IPS-20b (cell line): ENCODE results near the gene ANTXRL.
"Not testable (repeated sequence)": the region's sequence is repeated elsewhere in the genome, so short reads cannot be mapped to it uniquely, and the experiment has no call there.

Experiments used
- H3K27ac ChIP-seq: one replicate; pipeline ENCODE4 v1.5.1; 2013; ENCODE audit warnings: low read length
- H3K27me3 ChIP-seq: 2 replicates; pipeline ENCODE4 v1.6.1; 2013; ENCODE audit warnings: mild to moderate bottlenecking, low read length, inconsistent platforms; ENCODE audit not compliant: insufficient read depth
- H3K36me3 ChIP-seq: 2 replicates; pipeline ENCODE4 v1.6.1; 2013; ENCODE audit warnings: low read depth, mild to moderate bottlenecking, inconsistent platforms, low read length, moderate library complexity; ENCODE audit not compliant: insufficient read depth
- H3K4me1 ChIP-seq: 2 replicates; pipeline ENCODE4 v1.6.1; 2013; ENCODE audit warnings: mild to moderate bottlenecking, control low read depth, inconsistent platforms, low read length, moderate library complexity; ENCODE audit not compliant: insufficient read depth
- H3K4me3 ChIP-seq: 2 replicates; pipeline ENCODE4 v1.5.1; 2013; ENCODE audit warnings: mild to moderate bottlenecking, low read length, inconsistent platforms
- H3K9ac ChIP-seq: 2 replicates; pipeline ENCODE4 v1.6.1; 2013; ENCODE audit warnings: low read depth, mild to moderate bottlenecking, inconsistent platforms, low read length, moderate library complexity
- H3K9me3 ChIP-seq: 2 replicates; pipeline ENCODE4 v1.6.1; 2013; ENCODE audit warnings: mild to moderate bottlenecking, low read depth, low read length, inconsistent platforms; ENCODE audit not compliant: insufficient read depth

The ANTXRL gene

GRCh38 chr10:46302765-46303352, 16.1 kb downstream of the ANTXRL start:
- not testable (repeated sequence) for H3K27ac ChIP-seq, H3K9me3 ChIP-seq, H3K4me1 ChIP-seq, H3K27me3 ChIP-seq, H3K4me3 ChIP-seq, H3K9ac ChIP-seq, H3K36me3 ChIP-seq

- H3K9me3 ChIP-seq = no peaks in the 10 kb centered on the region
- no peak overlapping the region for H3K9ac ChIP-seq
- no peak overlapping the region for H3K27ac ChIP-seq
- H3K4me1 ChIP-seq = no peaks in the 10 kb centered on the region
- no peak overlapping the region for H3K4me3 ChIP-seq
- H3K27me3 ChIP-seq = no peaks in the 10 kb centered on the region
- no peaks in the 10 kb centered on the region for H3K36me3 ChIP-seq
Observed at GRCh38 chr10:46304062-46304461, 17.3 kb downstream of the ANTXRL start.

GRCh38 chr10:46304671-46305070, 17.9 kb downstream of the ANTXRL start:
- H3K27me3 ChIP-seq, H3K27ac ChIP-seq, H3K4me1 ChIP-seq, H3K36me3 ChIP-seq, H3K4me3 ChIP-seq, H3K9ac ChIP-seq, H3K9me3 ChIP-seq: not testable (repeated sequence)

- Histone ChIP-seq H3K4me3 (no peak overlapping the region), H3K4me1 (no peaks in the 10 kb centered on the region), H3K9ac (no peak overlapping the region), H3K36me3 (no peaks in the 10 kb centered on the region), H3K27ac (no peak overlapping the region), H3K9me3 (no peaks in the 10 kb centered on the region), H3K27me3 (no peaks in the 10 kb centered on the region)
Observed at GRCh38 chr10:46305079-46305818, 18.5 kb downstream of the ANTXRL start.

- Histone ChIP-seq H3K4me3 (no peak overlapping the region), H3K36me3 (no peaks in the 10 kb centered on the region), H3K9ac (no peak overlapping the region), H3K9me3 (no peaks in the 10 kb centered on the region), H3K27me3 (no peaks in the 10 kb centered on the region), H3K27ac (no peak overlapping the region), H3K4me1 (no peaks in the 10 kb centered on the region)
Observed at GRCh38 chr10:46305986-46306385, 19.2 kb downstream of the ANTXRL start.

GRCh38 chr10:46306516-46307184, 19.9 kb downstream of the ANTXRL start:
- Histone ChIP-seq H3K27me3 (no peaks in the 10 kb centered on the region), H3K27ac (no peak overlapping the region), H3K4me3 (no peak overlapping the region), H3K9ac (no peak overlapping the region), H3K9me3 (no peaks in the 10 kb centered on the region), H3K4me1 (no peaks in the 10 kb centered on the region), H3K36me3 (no peaks in the 10 kb centered on the region)

GRCh38 chr10:46307281-46308112, 20.7 kb downstream of the ANTXRL start:
- no peak overlapping the region for H3K9ac ChIP-seq
- H3K27ac ChIP-seq = no peak overlapping the region
- H3K4me3 ChIP-seq = no peak overlapping the region
- H3K4me1 ChIP-seq = no peaks in the 10 kb centered on the region
- no peaks in the 10 kb centered on the region for H3K27me3 ChIP-seq
- H3K36me3 ChIP-seq = no peaks in the 10 kb centered on the region
- H3K9me3 ChIP-seq = no peaks in the 10 kb centered on the region

- Histone ChIP-seq H3K4me3 (no peak overlapping the region), H3K4me1 (no peaks in the 10 kb centered on the region), H3K27ac (no peak overlapping the region), H3K9ac (no peak overlapping the region), H3K27me3 (no peaks in the 10 kb centered on the region), H3K36me3 (no peaks in the 10 kb centered on the region), H3K9me3 (no peaks in the 10 kb centered on the region)
Observed at GRCh38 chr10:46308113-46308415, 21.3 kb downstream of the ANTXRL start.

GRCh38 chr10:46308666-46309450, 22.1 kb downstream of the ANTXRL start:
- H3K9me3 ChIP-seq = no peaks in the 10 kb centered on the region
- H3K27ac ChIP-seq = no peak overlapping the region
- no peak overlapping the region for H3K9ac ChIP-seq
- no peaks in the 10 kb centered on the region for H3K36me3 ChIP-seq
- H3K27me3 ChIP-seq = no peaks in the 10 kb centered on the region
- H3K4me3 ChIP-seq = no peak overlapping the region
- H3K4me1 ChIP-seq = no peaks in the 10 kb centered on the region

- Histone ChIP-seq H3K9ac (no peak overlapping the region), H3K9me3 (no peaks in the 10 kb centered on the region), H3K4me3 (no peak overlapping the region), H3K27ac (no peak overlapping the region), H3K27me3 (no peaks in the 10 kb centered on the region), H3K36me3 (no peaks in the 10 kb centered on the region), H3K4me1 (no peaks in the 10 kb centered on the region)
Observed at GRCh38 chr10:46309511-46310142, 22.8 kb downstream of the ANTXRL start.

- no peaks in the 10 kb centered on the region for H3K27me3 ChIP-seq
- no peaks in the 10 kb centered on the region for H3K4me1 ChIP-seq
- no peak overlapping the region for H3K4me3 ChIP-seq
- H3K9me3 ChIP-seq = no peaks in the 10 kb centered on the region
- no peak overlapping the region for H3K27ac ChIP-seq
- H3K36me3 ChIP-seq = no peaks in the 10 kb centered on the region
- no peak overlapping the region for H3K9ac ChIP-seq
Observed at GRCh38 chr10:46310143-46310514, 23.3 kb downstream of the ANTXRL start.
